PFSK-1 (cell line): ENCODE measurements around the gene IGF1R.

ENCODE experiments used
- FOXP2 ChIP-seq: optimal IDR thresholded peaks from 2 replicates; pipeline ENCODE3; 2011; ENCODE audit warnings: borderline replicate concordance, control low read depth, inconsistent platforms; ENCODE audit not compliant: insufficient read depth; ENCODE audit errors: extremely low read length, extremely low read depth
- POLR2AphosphoS5 ChIP-seq: IDR thresholded peaks from 2 replicates; pipeline ENCODE4 v1.6.1; 2012; ENCODE audit warnings: low read depth, mild to moderate bottlenecking, control low read depth, low read length, moderate library complexity
- SIN3A ChIP-seq: IDR thresholded peaks from 2 replicates; pipeline ENCODE4 v1.6.1; 2012; ENCODE audit warnings: mild to moderate bottlenecking, low read length, moderate library complexity, borderline replicate concordance; ENCODE audit not compliant: insufficient read depth
- TAF1 ChIP-seq: IDR thresholded peaks from 2 replicates; pipeline ENCODE4 v1.6.1; 2012; ENCODE audit warnings: low read length, control low read depth, borderline replicate concordance; ENCODE audit not compliant: insufficient read depth
- TF ChIP-seq, protein P1 (sequence below), 2 experiments: IDR thresholded peaks; 2 replicates each; pipeline versions ENCODE4 v1.6.1 to v1.8.0; 2011 to 2012; ENCODE audit warnings: low read depth in 2 of 2, low read length in 2 of 2, control low read depth in 1 of 2, inconsistent platforms in 1 of 2, mild to moderate bottlenecking in 1 of 2, moderate library complexity in 1 of 2; ENCODE audit not compliant: insufficient read depth in 1 of 2

The IGF1R gene

DNA sequence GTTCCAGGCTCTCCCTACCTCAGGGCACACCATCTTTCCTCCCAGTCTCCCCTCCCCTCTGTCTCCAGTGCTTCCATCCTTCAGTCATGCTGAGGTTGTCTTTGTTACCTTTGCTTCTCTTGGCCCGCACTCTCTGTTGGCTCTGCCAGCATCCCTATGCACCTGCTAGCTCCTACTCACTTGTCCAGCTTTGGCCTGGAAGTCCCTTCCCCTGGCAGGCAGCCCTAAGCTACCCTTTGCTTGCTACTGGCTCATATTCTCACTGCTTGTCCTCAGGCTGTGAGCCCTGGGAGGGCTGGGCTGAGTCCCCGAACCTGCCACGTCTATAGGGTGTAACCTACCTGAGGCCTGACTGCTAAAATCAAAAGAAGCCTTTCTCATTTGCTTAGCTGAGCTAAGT, 236.6 kb downstream of the IGF1R start:
- TF ChIP-seq TAF1 (no peak), SIN3A (no peak), POLR2AphosphoS5 (no peak), FOXP2 (no peak)
- TF ChIP-seq, protein P1, sequence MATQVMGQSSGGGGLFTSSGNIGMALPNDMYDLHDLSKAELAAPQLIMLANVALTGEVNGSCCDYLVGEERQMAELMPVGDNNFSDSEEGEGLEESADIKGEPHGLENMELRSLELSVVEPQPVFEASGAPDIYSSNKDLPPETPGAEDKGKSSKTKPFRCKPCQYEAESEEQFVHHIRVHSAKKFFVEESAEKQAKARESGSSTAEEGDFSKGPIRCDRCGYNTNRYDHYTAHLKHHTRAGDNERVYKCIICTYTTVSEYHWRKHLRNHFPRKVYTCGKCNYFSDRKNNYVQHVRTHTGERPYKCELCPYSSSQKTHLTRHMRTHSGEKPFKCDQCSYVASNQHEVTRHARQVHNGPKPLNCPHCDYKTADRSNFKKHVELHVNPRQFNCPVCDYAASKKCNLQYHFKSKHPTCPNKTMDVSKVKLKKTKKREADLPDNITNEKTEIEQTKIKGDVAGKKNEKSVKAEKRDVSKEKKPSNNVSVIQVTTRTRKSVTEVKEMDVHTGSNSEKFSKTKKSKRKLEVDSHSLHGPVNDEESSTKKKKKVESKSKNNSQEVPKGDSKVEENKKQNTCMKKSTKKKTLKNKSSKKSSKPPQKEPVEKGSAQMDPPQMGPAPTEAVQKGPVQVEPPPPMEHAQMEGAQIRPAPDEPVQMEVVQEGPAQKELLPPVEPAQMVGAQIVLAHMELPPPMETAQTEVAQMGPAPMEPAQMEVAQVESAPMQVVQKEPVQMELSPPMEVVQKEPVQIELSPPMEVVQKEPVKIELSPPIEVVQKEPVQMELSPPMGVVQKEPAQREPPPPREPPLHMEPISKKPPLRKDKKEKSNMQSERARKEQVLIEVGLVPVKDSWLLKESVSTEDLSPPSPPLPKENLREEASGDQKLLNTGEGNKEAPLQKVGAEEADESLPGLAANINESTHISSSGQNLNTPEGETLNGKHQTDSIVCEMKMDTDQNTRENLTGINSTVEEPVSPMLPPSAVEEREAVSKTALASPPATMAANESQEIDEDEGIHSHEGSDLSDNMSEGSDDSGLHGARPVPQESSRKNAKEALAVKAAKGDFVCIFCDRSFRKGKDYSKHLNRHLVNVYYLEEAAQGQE (IDR thresholded peaks at IDR 0.05; ENCODE audit: insufficient read depth in 1 of 2, low read depth in 2 of 2, low read length in 2 of 2) = no peak

GRCh38 chr15:98887976-98888375, 239.6 kb downstream of the IGF1R start:
- TF ChIP-seq FOXP2 (no peak), TAF1 (no peak), SIN3A (no peak), POLR2AphosphoS5 (no peak)
- TF ChIP-seq, protein P1 (IDR thresholded peaks at IDR 0.05; ENCODE audit: insufficient read depth in 1 of 2, low read depth in 2 of 2, low read length in 2 of 2) = no peak

- TF ChIP-seq POLR2AphosphoS5 = no peak
- peak; percentile 39; the same call in 1 of the 2 replicates for TF ChIP-seq SIN3A
- TF ChIP-seq TAF1 = 0 out of 2 replicates have a peak, but pooled peaks have one; percentile 30
Observed at GRCh38 chr15:98888820-98889479, 240.6 kb downstream of the IGF1R start.

GRCh38 chr15:98889930-98890695, 241.8 kb downstream of the IGF1R start:
- TF ChIP-seq FOXP2 (no peak), TAF1 (peak; percentile 38; the same call in 1 of the 2 replicates)

GRCh38 chr15:98891301-98891700, 243.0 kb downstream of the IGF1R start:
- TF ChIP-seq POLR2AphosphoS5 = no peak
- no peak for TF ChIP-seq SIN3A
- TF ChIP-seq, protein P1 (IDR thresholded peaks at IDR 0.05; ENCODE audit: insufficient read depth in 1 of 2, low read depth in 2 of 2, low read length in 2 of 2) = no peak
- TF ChIP-seq FOXP2 = no peak
- no peak for TF ChIP-seq TAF1

- no peak for TF ChIP-seq POLR2AphosphoS5
- TF ChIP-seq TAF1 = no peak
- no peak for TF ChIP-seq SIN3A
- TF ChIP-seq, protein P1 (IDR thresholded peaks at IDR 0.05; ENCODE audit: insufficient read depth in 1 of 2, low read depth in 2 of 2, low read length in 2 of 2) = no peak
- TF ChIP-seq FOXP2 = no peak
Observed at GRCh38 chr15:98893401-98893800, 245.1 kb downstream of the IGF1R start.
